ENCODE results near the gene ATP6V1B1. TPM values are rescaled to one million over a fixed set of nuclear protein-coding genes. Genes with fewer than 3 reads are reported as not detected.

The ATP6V1B1 gene
- total and polyA plus RNA-seq, 9 of the 15 experiments (the other 6 are each of a cell fraction or from before 2014, with no cell fraction given): not detected

GRCh38 chr2:70975237-70975636 is 39.5 kb downstream of the ATP6V1B1 start:
- intact Hi-C loops (cut with micrococcal nuclease) (no loop called here), in situ Hi-C loops (cut with MboI) (no loop called here)
- H3K9me3 ChIP-seq (replicated peaks; ENCODE audit: control insufficient read depth, insufficient read depth, low read depth, low read length): no peaks in the 10 kb centered on the region
- FAIRE-seq (peak; percentile 19), ATAC-seq (peak; percentile 22; the same call in 1 of the 3 replicates), DNase-seq (ENCODE audit: extremely low read depth in 1 of 4, low spot score in 3 of 4) (peak; percentile 16 to 45 (median 30))
- ChIA-PET POLR2A (interaction anchor here (0.7 to 1.1 kb wide), 3 partner anchors 9 to 13 kb away, joined by 3 to 4 read pairs (median 3); no protein-coding TSS in a partner anchor), CTCF (ENCODE audit: low intra/inter-chr PET ratio) (no interaction called here)
- no peaks in the 10 kb centered on the region for H3K9me1 ChIP-seq (ENCODE audit: control insufficient read depth, insufficient read depth, low read length)
- H4K20me1 ChIP-seq (replicated peaks; ENCODE audit: control insufficient read depth, insufficient read depth, low read length): no peaks in the 10 kb centered on the region
- H3K4me2 ChIP-seq (ENCODE audit: insufficient read depth, low read length): peak overlapping the region; percentile 20; the same call in 1 of the 2 replicates
- H3K36me3 ChIP-seq (ENCODE audit: control insufficient read depth, insufficient read depth, low read length): no peaks in the 10 kb centered on the region
- no peaks in the 10 kb centered on the region for H3K27me3 ChIP-seq (ENCODE audit: control insufficient read depth in 2 of 2, insufficient read depth in 2 of 2, low read length in 2 of 2)
- no TSS peak for BruUV-seq (replicated peaks)
- H3K79me2 ChIP-seq (ENCODE audit: control insufficient read depth, insufficient read depth, low read length): no peaks in the 10 kb centered on the region
- peaks cover 6 to 19% of the 10 kb centered on the region in 2 experiments; a peak in 4 of 5 replicates for H3K4me1 ChIP-seq (replicated peaks in 1 of 2; ENCODE audit: control insufficient read depth in 2 of 2, insufficient read depth in 2 of 2, low read length in 2 of 2)
- H3K27ac ChIP-seq (ENCODE audit: extremely low read depth, low read depth, low read length): no peak overlapping the region
- H3K9ac ChIP-seq (ENCODE audit: insufficient read depth in 1 of 2, low read depth in 2 of 2, low read length in 2 of 2): peak overlapping the region in 1 of 2 experiments; percentile 4; a peak in 1 of 4 replicates
- H3K4me3 ChIP-seq: no peak overlapping the region
- WGBS (ENCODE audit: insufficient coverage, low coverage, missing lambda C conversion rate): 12% methylated on average over 2 of the region's 2 CpGs
- no peak overlapping the region for H2AFZ ChIP-seq (ENCODE audit: low read depth, low read length)
- TF ChIP-seq THRB (CRISPR knock-in tag; conservative IDR thresholded peaks at IDR 0.05): no peak
- no peak for TF ChIP-seq RBM15 (IDR thresholded peaks at IDR 0.05; ENCODE audit: insufficient read depth, low read length)
- TF ChIP-seq ZNF551 (CRISPR knock-in tag; IDR thresholded peaks at IDR 0.05): no peak
- TF ChIP-seq NFE2L1 (tag; IDR thresholded peaks at IDR 0.05; ENCODE audit: borderline replicate concordance, low read depth): no peak
- no peak for TF ChIP-seq ZBED1 (IDR thresholded peaks at IDR 0.05)
- TF ChIP-seq FOXJ2 (tag; IDR thresholded peaks at IDR 0.05): no peak
- no peak for TF ChIP-seq MAFK (IDR thresholded peaks at IDR 0.05; ENCODE audit: low read length)
- TF ChIP-seq ZNF318 (IDR thresholded peaks at IDR 0.05; ENCODE audit: borderline replicate concordance in 1 of 2, low read depth in 1 of 2): no peak
- TF ChIP-seq EP300 (IDR thresholded peaks at IDR 0.05; ENCODE audit: low read length): peak; percentile 27; the same call in 1 of the 2 replicates
- no peak for TF ChIP-seq MAZ (CRISPR knock-in tag; conservative IDR thresholded peaks at IDR 0.05 in 1 of 2, IDR thresholded peaks at IDR 0.05 in 1 of 2)
